A549 (cell line): ENCODE data around the gene GALNT18. TPM values are rescaled to one million over a fixed set of nuclear protein-coding genes. Genes with fewer than 3 reads are reported as not detected.

Source experiments
- ATAC-seq, 2 experiments: fragments of 200-7000 bp in 1 of 2; fragments of >200 bp in 1 of 2; cut with Nextera tagmentation in 1 of 2; cut with Tn5 transposase in 1 of 2; 3 replicates each; pipeline versions ENCODE4 v1.8.0 to v1.9.1; 2018 to 2020; ENCODE audit warnings: mild to moderate bottlenecking in 1 of 2, moderate library complexity in 1 of 2
- CTCF ChIA-PET: fragments of 300-600 bp; sonication (Branson Sonifier 250); formaldehyde crosslinking; extraction: SDS; loops from one replicate; lab custom pipeline; 2021; ENCODE audit warnings: antibody characterized with exemption, inconsistent platforms; lab: Yijun Ruan, JAX
- POLR2A ChIA-PET: fragments of 350-600 bp; formaldehyde crosslinking; extraction: SDS; loops from one replicate; lab custom pipeline; 2021; ENCODE audit warnings: antibody characterized with exemption, inconsistent platforms; lab: Yijun Ruan, JAX
- DNase-seq, 2 experiments: peaks; one replicate each; pipeline versions ENCODE4 v3.0.0 to v3.0.0-alpha.2; 2011 to 2016; ENCODE audit warnings: low read depth in 1 of 2, low spot score in 1 of 2
- FAIRE-seq: peaks from 2 replicates; lab custom pipeline; 2011; peaks lifted over from hg19 to GRCh38; lab: Jason Lieb, UNC
- H3K27ac ChIP-seq, 2 experiments: fragments of >200 bp; sonication (Bioruptor Twin); formaldehyde crosslinking; 3 replicates each; pipeline ENCODE4 v1.5.1; 2016 to 2017
- H3K4me1 ChIP-seq: fragments of >200 bp; sonication (Bioruptor Twin); formaldehyde crosslinking; 3 replicates; pipeline ENCODE4 v1.6.1; 2016
- H3K4me2 ChIP-seq: fragments of >200 bp; sonication (Bioruptor Twin); formaldehyde crosslinking; 3 replicates; pipeline ENCODE4 v1.6.1; 2016
- H3K4me3 ChIP-seq: fragments of >200 bp; sonication (Bioruptor Twin); formaldehyde crosslinking; 3 replicates; pipeline ENCODE4 v1.5.1; 2016
- H3K9me3 ChIP-seq: fragments of >200 bp; sonication (Bioruptor Twin); formaldehyde crosslinking; 3 replicates; pipeline ENCODE4 v1.6.1; 2016
- BHLHE40 ChIP-seq: IDR thresholded peaks from 2 replicates; pipeline ENCODE4 v1.6.1; 2012; ENCODE audit warnings: low read depth, low read length, inconsistent platforms
- CBX2 ChIP-seq: fragments of 200-600 bp; sonication (generic); IDR thresholded peaks from 2 replicates; pipeline ENCODE4 v1.6.1; 2016; ENCODE audit warnings: low read depth, mild to moderate bottlenecking, borderline replicate concordance
- CEBPB ChIP-seq, 2 experiments: fragments of >200 bp in 1 of 2; sonication (Bioruptor Twin) in 1 of 2; formaldehyde crosslinking in 1 of 2; IDR thresholded peaks; 2 replicates each; pipeline ENCODE4 v1.6.1; 2012 to 2016
- CHD4 ChIP-seq: fragments of 200-600 bp; sonication (generic); IDR thresholded peaks from 2 replicates; pipeline ENCODE4 v1.6.1; 2016; ENCODE audit warnings: antibody characterized with exemption, mild to moderate bottlenecking, borderline replicate concordance
- E2F6 ChIP-seq: IDR thresholded peaks from 2 replicates; pipeline ENCODE4 v1.6.1; 2012; ENCODE audit warnings: low read depth, borderline replicate concordance
- EHMT2 ChIP-seq: fragments of 200-600 bp; sonication (generic); IDR thresholded peaks from 2 replicates; pipeline ENCODE4 v1.6.1; 2016; ENCODE audit warnings: antibody characterized with exemption, low read depth, mild to moderate bottlenecking, moderate library complexity
- ELK1 ChIP-seq: fragments of 150-350 bp; IDR thresholded peaks from 2 replicates; pipeline ENCODE4 v1.6.1; 2014; ENCODE audit warnings: low read depth, mild to moderate bottlenecking, low read length
- ESRRA ChIP-seq: fragments of 150-350 bp; IDR thresholded peaks from 2 replicates; pipeline ENCODE4 v1.6.1; 2014; ENCODE audit warnings: mild to moderate bottlenecking, low read length, borderline replicate concordance
- HEYL ChIP-seq: fragments of 250-450 bp; sonication (Bioruptor Pico); IDR thresholded peaks from 2 replicates; pipeline ENCODE4 v1.8.0; 2021; ENCODE audit warnings: mild to moderate bottlenecking, moderate library complexity
- HOXB13 ChIP-seq: fragments of 250-450 bp; sonication (Bioruptor Pico); IDR thresholded peaks from 2 replicates; pipeline ENCODE4 v1.5.0; 2020; ENCODE audit warnings: low read depth, mild to moderate bottlenecking, moderate library complexity
- MAFK ChIP-seq: fragments of 450-650 bp; IDR thresholded peaks from 2 replicates; pipeline ENCODE4 v1.6.1; 2014; ENCODE audit not compliant: partially characterized antibody
- MAZ ChIP-seq: fragments of 150-350 bp; IDR thresholded peaks from 2 replicates; pipeline ENCODE4 v1.6.1; 2014; ENCODE audit warnings: antibody characterized with exemption, low read depth, low read length, borderline replicate concordance
- MYC ChIP-seq: IDR thresholded peaks from 2 replicates; pipeline ENCODE4 v1.6.1; 2012; ENCODE audit warnings: mild to moderate bottlenecking, inconsistent platforms, low read length, improper control_type of control experiment, borderline replicate concordance
- POLR2A ChIP-seq: IDR thresholded peaks from 2 replicates; pipeline ENCODE4 v1.6.1; 2012; ENCODE audit warnings: mild to moderate bottlenecking, low read length
- POLR2AphosphoS2 ChIP-seq: conservative IDR thresholded peaks from 2 replicates; pipeline ENCODE4 v1.6.1; 2012; ENCODE audit warnings: low read length, improper control_type of control experiment, inconsistent platforms
- RARB ChIP-seq: fragments of 250-450 bp; sonication (Bioruptor Pico); IDR thresholded peaks from 2 replicates; pipeline ENCODE4 v1.8.0; 2021; ENCODE audit warnings: mild to moderate bottlenecking, moderate library complexity
- RCOR1 ChIP-seq: fragments of 150-350 bp; IDR thresholded peaks from 2 replicates; pipeline ENCODE4 v1.6.1; 2014; ENCODE audit warnings: antibody characterized with exemption, low read length, low read depth
- SMC3 ChIP-seq: fragments of >200 bp; sonication (Bioruptor Twin); formaldehyde crosslinking; IDR thresholded peaks from 3 replicates; pipeline ENCODE4 v1.6.1; 2018; ENCODE audit warnings: inconsistent platforms
- TFCP2L1 ChIP-seq: fragments of 250-450 bp; sonication (Bioruptor Pico); IDR thresholded peaks from 2 replicates; pipeline ENCODE4 v1.5.0; 2021; ENCODE audit warnings: mild to moderate bottlenecking
- TP53 ChIP-seq: fragments of 250-450 bp; sonication (Bioruptor Pico); IDR thresholded peaks from 2 replicates; pipeline ENCODE4 v1.5.0; 2021; ENCODE audit warnings: mild to moderate bottlenecking, moderate library complexity
- ZFP36 ChIP-seq: fragments of 450-650 bp; IDR thresholded peaks from 2 replicates; pipeline ENCODE4 v1.6.1; 2014; ENCODE audit warnings: borderline replicate concordance; ENCODE audit not compliant: partially characterized antibody
- ZNF302 ChIP-seq: fragments of 250-450 bp; sonication (Bioruptor Pico); IDR thresholded peaks from 2 replicates; pipeline ENCODE4 v1.9.0; 2021; ENCODE audit warnings: inconsistent platforms, mild to moderate bottlenecking, moderate library complexity
- ZSCAN20 ChIP-seq: fragments of 250-450 bp; sonication (Bioruptor Pico); IDR thresholded peaks from 2 replicates; pipeline ENCODE4 v1.8.0; 2022; ENCODE audit warnings: mild to moderate bottlenecking, moderate library complexity
- WGBS: methylation state at CpG from one replicate; pipeline ENCODE4 v1.1.6; 2017; ENCODE audit errors: missing lambda C conversion rate; 5-methylcytosine and 5-hydroxymethylcytosine counted together
- polyA plus RNA-seq, 4 experiments: library from polyadenylated mRNA; depleted of rRNA in 3 of 4; stranded (reverse); fragments of >200 nt; fragmentation: RNase III in 1 of 4; extraction: RNeasy Plus Mini Kit Qiagen cat#74134 plus additional on column Dnase treatment in 1 of 4; gene quantifications; 2 replicates in 3 of 4; 3 replicates in 1 of 4; pipeline ENCODE4 v1.2.3, GENCODE V29; 2011 to 2017
- TF ChIP-seq, protein P1 (sequence below): IDR thresholded peaks from 2 replicates; pipeline ENCODE4 v1.6.1; 2012

GALNT18 gene
- polyA plus RNA-seq, 2 of the 4 experiments (the other 2 are of a cell fraction): 6.7 to 16.1 TPM

DNA sequence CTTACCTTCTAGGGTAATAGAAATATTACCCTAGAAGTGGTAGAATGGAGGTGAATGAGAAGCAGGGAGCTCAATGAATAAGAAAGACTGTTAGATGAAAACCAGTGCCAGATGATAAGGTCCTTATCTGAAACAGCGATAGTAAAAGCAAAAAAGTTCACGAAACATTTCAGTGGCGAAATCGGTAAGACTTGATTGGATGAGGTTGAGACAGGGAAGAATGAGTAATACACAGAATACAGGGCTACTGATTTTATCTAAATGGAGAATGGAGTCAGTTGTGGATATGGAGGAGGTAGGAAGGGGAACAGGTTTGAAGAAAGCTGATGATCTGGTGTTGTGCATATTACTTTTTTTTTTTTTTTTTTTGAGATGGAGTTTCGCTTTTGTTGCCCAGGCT lies 96.5 kb downstream of the GALNT18 start:
- H3K4me3 ChIP-seq: no peak overlapping the region
- 90% methylated on average over 5 of the region's 5 CpGs for WGBS
- ATAC-seq: no peak
- no peaks in the 10 kb centered on the region for H3K9me3 ChIP-seq
- H3K27ac ChIP-seq: no peak overlapping the region
- no peak overlapping the region for H3K4me2 ChIP-seq
- no peak for DNase-seq
- H3K4me1 ChIP-seq: no peaks in the 10 kb centered on the region
- no peak for FAIRE-seq
- TF ChIP-seq BHLHE40: no peak
- ChIA-PET CTCF (no interaction called here), POLR2A (no interaction called here)

- WGBS: 46% methylated on average over 5 of the region's 5 CpGs
- Histone ChIP-seq H3K9me3 (no peaks in the 10 kb centered on the region), H3K4me3 (no peak overlapping the region), H3K4me2 (no peak overlapping the region), H3K4me1 (no peaks in the 10 kb centered on the region), H3K27ac (no peak overlapping the region)
- FAIRE-seq (no peak), ATAC-seq (no peak), DNase-seq (no peak)
- CTCF ChIA-PET: interaction anchor here (0.6 to 1.2 kb wide), 2 partner anchors 97 to 319 kb away, joined by 3 read pairs; no protein-coding TSS in a partner anchor
- POLR2A ChIA-PET: no interaction called here
- TF ChIP-seq CEBPB (IDR thresholded peaks at IDR 0.05) (no peak), RCOR1 (no peak), TFCP2L1 (CRISPR knock-in tag) (no peak), RARB (CRISPR knock-in tag) (no peak), ELK1 (no peak), ESRRA (no peak), MYC (no peak), MAFK (no peak), MAZ (no peak)
These were observed 97.3 kb downstream of the GALNT18 start for GRCh38 chr11:11524436-11525061.

DNA sequence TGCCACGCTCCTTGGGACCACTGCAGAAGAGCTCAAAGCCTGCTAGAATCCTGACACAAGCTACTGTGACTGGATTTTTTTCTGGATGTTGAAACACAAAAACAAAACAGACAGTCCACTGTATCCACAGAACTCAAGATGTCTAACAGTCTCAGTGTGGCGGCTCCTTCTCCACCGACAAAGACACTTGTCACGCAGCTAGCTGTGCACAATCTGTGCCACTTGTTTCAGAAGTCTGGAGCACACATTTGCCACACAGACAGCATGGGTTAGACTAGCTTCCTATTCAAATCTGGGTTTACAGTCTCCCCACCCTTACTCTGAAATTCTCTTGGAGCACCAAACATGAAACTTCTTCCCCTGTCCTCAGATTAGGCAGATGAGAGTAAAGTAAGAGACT lies 99.2 kb downstream of the GALNT18 start:
- H3K4me2 ChIP-seq: no peak overlapping the region
- no peak for TF ChIP-seq EHMT2
- TF ChIP-seq ZSCAN20 (CRISPR knock-in tag): no peak
- no peak for TF ChIP-seq HOXB13 (CRISPR knock-in tag)
- TF ChIP-seq POLR2AphosphoS2: no peak
- TF ChIP-seq ZFP36: no peak
- no peak for TF ChIP-seq CBX2
- TF ChIP-seq SMC3: no peak
- no peak for TF ChIP-seq MYC
- no peak for TF ChIP-seq E2F6
- TF ChIP-seq POLR2A: no peak
- no peak for TF ChIP-seq CHD4
- TF ChIP-seq HEYL (CRISPR knock-in tag): no peak
- TF ChIP-seq TP53 (CRISPR knock-in tag): no peak
- TF ChIP-seq ZNF302 (CRISPR knock-in tag): no peak
- TF ChIP-seq, protein P1, sequence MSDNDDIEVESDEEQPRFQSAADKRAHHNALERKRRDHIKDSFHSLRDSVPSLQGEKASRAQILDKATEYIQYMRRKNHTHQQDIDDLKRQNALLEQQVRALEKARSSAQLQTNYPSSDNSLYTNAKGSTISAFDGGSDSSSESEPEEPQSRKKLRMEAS: no peak
- ATAC-seq: no peak
- H3K4me3 ChIP-seq: no peak overlapping the region
- no peak for FAIRE-seq
- H3K9me3 ChIP-seq: no peaks in the 10 kb centered on the region
- H3K4me1 ChIP-seq: no peaks in the 10 kb centered on the region
- H3K27ac ChIP-seq: no peak overlapping the region
- POLR2A ChIA-PET: no interaction called here
- CTCF ChIA-PET: no interaction called here
- 92% methylated on average over 4 of the region's 4 CpGs for WGBS
- DNase-seq: no peak
